NOMO-1 (cell line): ENCODE measurements around the gene URB1.
A peak's percentile ranks its signal among the peaks of the same experiment; 100 is the strongest.
"Not testable (repeated sequence)": the region's sequence is repeated elsewhere in the genome, so short reads cannot be mapped to it uniquely, and the experiment has no call there.

Source experiments
- DNase-seq, 2 experiments: peaks; one replicate each; lab custom pipeline; 2025; ENCODE audit not compliant: unreplicated experiment in 2 of 2; lab: John Stamatoyannopoulos, UW

URB1 gene, protein sequence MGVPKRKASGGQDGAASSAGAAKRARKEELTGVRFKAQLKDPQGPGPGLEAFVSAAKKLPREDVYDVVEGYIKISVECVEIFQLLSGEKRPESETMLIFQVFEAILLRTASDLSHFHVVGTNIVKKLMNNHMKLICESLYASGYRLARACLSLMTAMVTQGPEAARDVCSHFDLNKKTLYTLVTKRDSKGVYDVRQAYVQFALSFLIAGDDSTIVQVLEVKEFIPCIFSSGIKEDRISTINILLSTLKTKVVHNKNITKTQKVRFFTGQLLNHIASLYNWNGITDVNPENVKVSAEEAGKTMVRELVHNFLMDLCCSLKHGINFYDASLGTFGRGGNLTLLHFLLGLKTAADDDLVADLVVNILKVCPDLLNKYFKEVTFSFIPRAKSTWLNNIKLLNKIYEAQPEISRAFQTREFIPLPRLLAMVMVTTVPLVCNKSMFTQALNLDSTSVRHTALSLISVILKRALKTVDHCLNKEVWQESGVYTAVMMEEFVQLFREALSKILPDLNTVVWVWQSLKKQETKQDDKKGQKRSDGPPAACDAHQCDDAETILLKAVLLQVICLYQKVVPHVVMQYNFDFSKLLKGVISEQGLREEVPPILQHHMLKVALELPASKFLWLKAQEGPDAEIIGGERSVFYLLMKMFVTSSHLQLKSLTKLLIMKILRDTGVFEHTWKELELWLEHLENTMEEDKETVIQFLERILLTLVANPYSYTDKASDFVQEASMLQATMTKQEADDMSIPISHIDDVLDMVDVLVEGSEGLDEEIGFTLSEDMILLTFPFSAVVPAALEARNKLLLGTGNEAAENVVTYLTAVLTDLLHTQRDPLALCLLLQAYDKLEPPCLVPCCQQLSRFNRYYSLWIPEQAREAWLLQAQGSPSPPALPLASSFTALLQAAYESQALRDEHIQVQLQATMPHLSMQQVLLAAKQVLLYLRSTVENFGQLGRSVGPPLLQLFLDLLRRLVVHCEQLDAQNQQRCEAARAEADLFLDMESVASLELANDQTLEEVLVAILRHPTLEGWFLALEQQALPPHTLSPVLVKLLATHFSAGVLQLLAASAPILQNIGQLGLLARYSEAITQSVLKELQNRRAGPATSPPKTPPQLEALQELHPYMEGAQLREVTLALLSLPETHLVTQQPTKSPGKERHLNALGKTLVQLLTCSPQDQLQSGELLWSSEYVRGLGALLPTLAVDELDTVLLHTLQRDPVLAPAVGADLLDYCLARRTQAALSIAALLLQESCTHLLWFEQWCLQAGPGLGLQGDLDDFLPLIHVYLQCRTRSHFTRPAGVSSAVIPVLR (N-terminal part only)

DNA sequence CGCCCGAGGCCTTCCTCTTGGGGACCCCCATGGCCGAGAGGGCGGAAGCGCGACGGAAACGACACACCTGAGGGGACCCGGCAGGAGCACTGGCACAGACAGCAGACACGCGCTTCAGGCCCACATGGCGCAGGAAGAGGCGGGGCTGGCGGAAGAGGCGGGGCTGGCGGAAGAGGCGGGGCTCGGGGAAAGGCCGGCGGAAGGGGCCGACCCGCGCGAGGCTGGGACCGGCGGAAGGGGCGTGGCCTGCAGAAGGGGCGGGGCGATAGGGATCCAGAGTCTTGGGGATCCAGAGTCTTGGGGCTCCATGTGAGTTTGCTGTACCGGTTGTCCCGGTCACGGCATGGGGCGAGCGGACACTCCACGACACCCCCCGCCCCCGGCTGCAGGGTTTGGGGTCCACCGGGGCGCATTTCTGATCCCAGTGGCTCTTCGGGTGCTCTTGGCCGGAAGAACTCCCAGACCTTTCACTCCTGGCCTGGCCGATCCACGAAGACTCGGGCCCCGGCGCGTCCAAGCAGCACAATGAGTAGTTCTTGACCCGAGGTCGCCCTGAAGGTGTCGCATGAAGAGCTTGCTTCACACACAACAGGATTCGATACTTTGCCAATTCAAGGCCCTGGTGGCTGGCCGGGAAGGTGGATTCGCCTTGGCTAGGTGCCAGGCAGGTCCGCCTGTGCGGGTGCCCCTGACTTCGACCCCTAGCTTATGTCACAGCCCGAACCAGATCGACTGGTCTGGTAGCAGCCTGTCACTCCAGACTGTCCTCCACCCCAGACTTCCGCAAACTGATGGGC is at the start of gene URB1:
URB1 (minus strand) TSS at position 133 of the 797 bp plus-strand sequence; CDS start at position 31, 102 bp downstream.
- peak; percentile 65 to 83 for DNase-seq

DNA sequence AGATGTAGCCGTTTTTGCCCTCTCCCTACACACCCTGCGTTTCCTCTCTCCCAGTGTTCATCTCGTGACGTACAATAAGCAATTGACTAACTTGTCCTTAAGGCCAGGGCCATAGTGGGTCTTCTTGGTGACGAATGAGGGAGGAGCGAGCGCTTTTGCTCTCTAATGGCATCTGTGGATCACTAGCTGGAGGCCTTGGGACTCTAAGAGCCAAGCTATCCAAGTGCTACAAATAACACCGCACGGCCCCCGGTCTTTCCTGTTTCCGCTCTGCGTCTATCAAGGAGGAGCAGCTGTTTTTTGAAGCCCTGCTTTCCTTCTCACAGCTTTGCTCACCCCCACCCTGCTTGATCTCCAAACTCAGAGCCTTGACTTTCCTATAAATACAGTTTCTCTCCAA is 44.9 kb upstream of the URB1 start:
- no peak for DNase-seq

DNA sequence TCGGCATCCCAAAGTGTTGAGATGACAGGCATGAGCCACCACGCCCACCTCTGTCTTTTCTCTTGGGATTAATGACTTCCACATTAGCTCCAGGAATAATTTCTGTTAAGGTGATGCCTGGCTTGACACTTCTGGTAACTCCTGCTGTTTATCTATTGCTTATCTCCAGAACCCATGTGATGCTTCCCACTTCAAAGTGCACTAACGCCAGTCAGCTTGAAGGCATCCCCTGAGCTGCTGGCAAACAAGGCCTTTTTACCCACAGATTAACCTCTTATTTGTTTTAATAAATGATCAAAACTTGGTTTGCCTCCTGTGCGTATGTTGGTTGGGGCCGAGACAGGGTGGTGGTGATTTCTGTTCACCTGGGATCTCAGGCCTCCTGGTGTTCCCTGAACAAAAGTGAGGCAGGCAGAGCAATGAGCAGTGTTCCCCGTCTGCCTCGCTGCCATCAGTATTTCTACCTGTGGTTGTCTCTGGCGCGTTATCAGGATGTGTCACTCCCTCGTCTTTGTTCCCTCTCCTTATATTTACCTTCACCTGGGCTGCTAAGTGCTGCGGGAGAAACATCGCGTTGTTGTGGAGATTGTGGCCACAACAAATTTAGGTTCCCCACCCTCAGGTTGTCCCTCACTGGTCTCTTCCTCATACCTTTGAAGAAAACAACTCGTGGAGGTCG is 40.3 kb upstream of the URB1 start:
- DNase-seq, result not testable (repeated sequence)

DNA sequence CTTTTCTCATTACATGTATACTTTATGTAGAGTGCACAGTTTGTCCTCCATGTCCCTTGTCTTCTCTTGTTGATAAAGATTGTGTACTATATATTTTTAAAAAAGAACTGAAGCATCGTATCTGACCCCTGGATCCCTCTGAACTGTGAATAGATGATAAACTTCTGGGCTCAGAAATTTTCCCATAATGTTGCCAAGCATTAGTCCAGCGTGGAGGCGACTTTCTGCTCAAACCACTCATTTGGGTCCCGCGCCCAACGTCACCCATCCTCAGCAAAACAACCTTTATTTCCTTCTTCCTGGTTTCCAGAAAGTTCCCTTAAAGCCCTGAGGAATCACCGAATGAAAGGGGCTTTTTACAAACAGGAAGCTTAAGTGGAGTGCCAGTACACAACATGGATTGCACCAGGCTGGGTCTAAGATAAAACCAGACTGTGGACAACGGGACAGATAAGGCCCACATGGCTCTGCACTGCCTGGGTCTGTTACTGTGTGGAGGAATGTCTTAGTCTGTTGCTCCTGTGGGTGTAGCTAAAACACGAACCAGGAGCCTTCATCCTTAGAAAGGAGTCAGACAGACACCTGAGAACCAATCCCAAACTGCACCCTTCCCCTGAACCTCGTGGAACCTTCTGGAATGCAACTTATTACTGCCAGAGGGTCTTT is 35.3 kb upstream of the URB1 start:
- DNase-seq, result no peak

DNA sequence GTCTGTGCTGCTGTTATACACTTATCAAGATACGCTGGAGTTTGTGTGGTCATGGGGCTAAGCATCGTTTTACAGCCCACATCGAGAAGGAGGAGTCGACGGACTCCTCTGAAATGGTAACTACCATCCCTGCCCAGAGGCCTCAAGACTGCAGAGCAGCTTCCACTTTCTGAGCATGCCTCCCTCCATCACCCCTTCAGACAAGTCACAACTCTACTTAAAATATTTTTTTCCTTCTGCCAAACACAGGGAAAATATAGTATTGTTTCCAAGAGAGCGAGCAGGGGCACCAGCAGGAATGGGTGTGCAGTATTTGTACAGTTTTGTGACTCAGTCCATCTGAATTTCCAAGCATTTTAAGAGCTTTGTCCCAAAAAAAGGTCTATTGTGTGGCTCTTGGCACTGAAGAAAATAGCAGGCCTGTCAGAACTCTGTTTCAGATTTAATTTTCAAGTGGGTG is 33.8 kb upstream of the URB1 start:
- no peak for DNase-seq

DNA sequence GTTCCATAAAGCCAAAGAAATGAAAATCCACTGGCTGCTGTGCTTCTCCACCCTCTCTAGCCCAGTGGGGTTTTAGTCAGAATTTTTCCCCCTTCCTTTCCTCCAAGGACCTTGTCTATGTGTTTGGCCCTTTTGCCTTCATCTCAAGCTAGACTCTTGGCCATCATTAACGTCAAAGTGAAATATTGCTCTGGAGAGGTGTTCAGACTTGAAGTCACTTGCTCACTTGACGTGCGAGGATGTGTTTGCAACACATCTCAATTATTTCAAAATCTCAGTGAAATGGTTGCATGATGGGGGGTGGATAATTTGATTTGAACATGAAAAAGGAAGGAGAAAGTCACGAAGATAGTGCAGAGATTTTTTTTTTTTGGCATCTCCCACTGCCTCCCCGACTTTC is 33.3 kb upstream of the URB1 start:
- DNase-seq, result peak; percentile 23 to 27

DNA sequence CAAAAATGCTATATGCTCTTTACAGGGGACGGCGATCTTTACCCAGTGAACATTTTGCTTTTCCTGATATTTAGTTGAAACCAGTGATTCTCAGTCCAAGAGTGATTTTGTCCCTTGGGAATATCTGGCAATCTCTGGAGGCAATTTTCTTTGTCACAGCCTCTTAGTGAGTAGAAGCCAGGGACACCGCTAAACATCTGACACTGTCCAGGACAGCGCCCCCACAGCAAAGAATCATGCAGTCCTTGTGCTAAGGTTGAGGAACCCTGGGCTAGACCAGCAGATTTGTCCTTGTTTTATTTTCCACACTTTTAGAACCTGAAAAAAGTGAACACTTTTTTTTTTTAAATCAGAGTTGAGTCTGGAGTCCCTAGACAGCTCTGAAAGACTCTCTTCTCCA is 32.8 kb upstream of the URB1 start:
- no peak for DNase-seq

DNA sequence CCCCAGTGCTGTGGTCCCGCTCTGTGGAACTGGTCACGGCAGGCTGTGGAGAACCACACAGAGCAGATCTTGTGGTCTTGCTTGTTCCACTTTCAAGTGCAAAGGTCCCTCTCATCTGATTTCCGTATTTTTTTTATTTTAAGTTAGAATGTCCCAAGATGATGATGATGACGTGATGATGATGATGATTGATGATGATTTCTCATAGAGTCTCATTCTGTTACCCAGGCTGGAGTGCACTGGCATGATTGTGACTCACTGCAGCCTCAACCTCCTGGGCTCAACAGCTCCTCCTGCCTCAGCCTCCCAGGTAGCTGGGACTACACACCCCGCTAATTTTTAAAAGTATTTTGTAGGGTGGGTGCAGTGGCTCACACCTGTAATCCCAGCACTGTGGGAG is 31.9 kb upstream of the URB1 start:
- DNase-seq, result peak in 1 of 2 experiments; percentile 9

DNA sequence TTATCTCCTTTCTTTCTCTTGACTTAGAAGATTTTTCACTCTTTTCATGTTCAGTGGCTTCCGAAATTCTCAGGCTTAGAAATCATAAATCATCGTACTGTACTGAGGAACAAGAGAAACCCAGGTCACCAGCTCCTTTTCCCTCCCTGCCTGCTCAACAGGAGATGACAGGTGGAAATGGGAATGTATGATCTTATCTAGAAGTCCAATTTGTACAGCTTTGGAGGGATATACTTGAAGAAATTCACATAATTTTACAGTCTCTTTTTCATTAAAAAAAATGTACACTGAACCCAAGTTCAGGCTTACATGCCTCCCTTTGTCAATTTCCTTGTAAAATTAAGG is 31.4 kb upstream of the URB1 start:
- no peak for DNase-seq

DNA sequence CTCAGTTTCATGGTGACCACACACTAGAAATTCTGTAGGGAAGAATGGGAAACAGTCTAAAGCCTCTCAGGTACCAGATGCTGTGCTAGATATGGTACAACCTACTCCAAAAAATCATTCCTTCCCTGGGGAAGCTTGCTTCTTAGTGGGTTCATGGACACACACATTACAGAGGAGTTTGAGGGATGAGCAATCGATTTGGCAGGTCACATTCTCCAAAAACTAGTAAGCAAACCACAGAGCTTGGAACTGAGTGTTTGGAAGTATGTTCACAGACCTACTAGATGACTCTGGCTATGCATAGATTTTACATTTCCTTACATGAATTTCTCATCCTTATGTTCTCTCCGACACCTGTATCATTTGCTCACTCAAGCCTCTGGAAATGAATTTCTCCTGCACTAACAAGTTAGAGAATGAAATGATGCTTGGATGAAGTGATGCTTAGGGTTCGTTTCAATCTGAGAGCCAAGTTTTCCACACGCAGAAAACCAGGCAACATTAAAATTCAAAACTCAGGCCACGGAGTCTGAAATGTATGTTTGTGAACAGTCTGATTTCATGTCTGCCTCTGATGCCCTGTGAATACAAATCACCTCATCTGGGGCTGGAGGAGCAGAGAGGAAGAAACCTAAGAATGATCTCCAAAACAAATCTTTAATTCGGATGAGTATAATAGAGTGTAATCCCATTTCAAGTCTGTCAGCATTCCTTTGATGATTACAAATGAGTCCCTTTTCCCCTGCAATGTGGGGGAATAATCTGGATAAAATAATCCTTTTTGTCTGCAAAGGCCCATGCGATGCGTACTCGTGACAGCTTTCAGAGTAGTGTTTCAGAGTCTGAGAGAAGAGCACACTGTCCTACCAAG is 30.7 kb upstream of the URB1 start:
- no peak for DNase-seq

DNA sequence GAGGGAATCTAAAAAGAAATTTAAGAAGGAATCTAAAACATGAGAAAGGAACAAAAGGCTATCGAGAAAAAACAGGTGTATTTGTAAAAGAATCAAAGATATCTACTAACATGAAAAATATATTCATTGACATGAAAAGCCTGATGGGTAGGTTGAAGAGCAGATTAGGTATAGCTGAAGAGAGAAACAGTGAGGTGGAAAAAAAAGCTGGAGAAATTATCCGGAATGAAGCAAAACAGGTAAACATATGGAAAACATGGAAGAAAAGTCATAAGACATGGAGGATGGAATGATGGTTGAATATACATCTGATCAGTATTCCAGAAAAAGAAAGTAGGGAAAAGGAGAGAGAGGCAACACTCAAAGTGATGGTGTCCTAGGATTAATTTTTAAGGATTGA is 29.3 kb upstream of the URB1 start:
- DNase-seq, result no peak

DNA sequence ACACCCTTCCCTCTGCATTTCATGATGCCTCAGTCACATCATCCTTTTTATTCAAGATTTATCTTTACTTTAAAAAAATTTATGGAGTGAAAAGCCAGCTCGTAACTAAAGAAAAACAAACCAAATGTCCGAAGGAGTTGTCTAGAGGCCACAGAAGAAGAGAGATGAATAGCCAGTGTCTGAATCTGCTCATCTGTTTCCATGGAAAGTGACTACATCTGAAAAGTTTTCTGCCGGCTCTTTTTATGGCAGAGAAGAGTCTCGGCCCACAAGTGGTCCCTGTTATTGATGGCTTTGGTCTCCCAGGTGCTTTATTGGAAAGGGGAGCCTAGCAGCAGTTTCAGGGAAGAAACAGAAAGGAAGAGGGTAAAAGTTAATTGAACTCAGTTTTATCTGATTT is 25.3 kb upstream of the URB1 start:
- DNase-seq, result no peak

DNA sequence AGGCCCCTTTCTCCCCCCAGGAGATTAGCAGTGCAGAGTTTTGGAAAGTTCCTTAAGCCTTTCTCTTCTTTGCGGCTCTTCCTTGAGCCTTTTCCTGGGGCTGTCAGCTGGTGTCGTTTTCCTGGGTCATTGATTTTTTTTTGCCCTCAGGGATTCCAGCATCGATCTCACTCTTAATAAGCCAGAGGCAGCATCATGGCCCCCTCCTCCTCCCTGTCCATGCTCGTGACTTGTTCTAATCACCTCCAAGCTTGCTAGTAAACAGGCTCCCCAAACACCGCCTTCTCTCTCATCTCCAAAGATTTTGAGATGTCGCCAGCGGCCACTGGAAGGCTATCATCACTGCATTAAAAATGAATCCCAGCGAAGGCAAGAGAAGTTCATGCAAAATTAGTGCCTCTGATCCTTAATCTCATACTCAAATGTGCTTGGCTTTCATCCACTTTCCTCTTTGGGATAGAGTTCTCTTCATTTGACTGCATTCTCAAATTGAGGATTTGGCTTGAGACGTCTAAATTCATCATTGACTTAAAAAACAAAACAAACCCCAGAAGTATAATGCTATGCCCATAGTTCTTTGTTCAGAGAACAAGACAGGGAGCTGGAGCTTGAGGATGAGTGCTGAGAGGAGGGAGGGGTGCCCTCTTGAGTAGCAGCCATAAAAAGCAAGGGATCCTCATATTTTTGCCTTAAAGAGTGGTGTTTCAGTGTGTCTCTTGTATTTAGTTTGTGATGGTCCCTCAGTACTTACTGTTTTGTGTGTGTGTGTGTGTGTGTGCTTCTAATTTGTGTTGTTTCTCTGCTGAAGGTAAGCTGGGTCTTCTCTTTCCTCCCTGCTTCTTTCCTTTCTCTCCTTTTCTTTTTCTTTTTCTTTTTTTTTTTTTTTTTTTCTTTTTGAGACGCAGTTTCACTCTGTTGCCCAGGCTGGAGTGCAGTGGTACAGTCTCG is 22.9 kb upstream of the URB1 start:
- DNase-seq, result no peak

DNA sequence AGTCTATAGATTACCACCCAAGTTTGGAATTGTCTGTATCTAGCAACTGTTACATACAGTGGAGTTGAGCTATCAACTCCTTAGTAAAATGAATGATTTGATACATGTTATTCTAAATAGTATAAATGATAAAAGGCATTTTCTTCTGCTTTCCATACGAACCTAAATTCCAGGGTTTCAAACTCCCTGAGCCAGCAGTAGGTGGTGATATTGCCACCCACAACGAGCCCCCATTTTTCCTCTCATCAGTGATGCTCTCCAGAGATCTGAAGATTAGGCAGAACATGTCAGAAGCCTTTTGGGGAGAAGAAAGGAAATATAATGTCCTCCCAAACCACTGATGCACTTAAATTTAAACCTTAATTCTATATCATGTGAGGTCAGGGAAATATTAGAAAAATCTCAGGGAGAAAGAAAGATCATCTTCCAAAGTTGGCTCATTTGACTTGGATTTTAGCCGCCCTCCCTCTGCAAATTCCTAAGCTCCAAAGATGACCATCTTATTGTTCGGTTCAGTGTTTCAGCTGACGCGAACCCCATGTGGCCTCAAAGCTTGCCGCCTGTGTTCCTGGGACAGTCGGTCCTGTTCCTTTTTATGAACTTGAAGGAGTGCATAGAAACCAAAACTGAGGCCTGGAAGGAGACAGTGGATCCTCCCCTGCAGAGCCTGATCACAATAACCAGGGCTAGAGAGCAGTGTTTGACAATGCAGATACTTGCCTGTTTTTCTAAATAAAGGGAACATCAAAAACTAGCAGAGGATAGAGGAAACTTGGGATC is 22.0 kb upstream of the URB1 start:
- no peak for DNase-seq

DNA sequence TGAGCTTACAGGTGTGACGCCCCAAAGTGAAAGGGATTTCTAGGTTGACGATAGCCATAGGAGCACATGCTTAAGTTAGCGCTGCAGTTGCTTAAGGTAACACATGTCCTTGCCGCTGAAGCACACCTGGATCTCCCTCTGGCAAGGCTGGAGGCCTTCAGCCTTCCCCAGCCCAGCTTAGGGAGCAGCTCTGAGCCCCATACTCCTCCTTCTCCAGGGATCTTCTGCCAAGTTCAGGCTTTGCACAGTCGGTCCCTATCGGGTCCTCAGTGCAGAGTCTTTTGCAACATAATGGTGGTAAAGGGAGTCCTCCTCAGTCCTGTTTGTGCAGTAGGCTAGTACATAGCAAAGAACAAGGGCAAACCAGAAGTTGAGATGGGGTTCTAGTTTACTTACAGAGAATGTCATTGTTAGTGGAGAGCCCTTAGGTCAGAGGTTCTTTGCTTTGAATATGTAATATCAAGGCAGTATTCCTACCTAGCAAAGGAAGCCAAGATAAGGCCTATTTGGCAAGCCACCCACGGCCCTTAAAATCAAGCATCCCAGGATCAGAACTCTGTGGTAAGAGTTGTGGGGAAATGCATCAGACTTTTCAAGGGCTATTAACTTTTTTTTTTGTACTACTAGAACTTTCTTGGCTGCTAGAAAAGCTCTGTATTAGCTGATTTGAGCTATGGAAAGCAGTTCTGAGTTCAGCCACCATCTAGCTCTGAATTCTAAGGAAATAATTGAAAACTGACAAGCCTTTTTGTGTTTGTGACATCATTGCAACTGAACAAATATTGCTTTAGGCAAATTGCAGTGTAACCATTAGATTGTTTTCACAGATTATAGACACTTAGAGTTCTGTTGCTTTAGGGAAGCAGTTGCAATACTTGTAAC is 21.1 kb upstream of the URB1 start:
- no peak for DNase-seq
